ENCODE data around the gene ETAA1. TPM values are rescaled to one million over a fixed set of nuclear protein-coding genes. Genes with fewer than 3 reads are reported as not detected.

ETAA1 gene
- total RNA-seq, 1 experiment from 2014 or later, result 27.3 TPM

DNA sequence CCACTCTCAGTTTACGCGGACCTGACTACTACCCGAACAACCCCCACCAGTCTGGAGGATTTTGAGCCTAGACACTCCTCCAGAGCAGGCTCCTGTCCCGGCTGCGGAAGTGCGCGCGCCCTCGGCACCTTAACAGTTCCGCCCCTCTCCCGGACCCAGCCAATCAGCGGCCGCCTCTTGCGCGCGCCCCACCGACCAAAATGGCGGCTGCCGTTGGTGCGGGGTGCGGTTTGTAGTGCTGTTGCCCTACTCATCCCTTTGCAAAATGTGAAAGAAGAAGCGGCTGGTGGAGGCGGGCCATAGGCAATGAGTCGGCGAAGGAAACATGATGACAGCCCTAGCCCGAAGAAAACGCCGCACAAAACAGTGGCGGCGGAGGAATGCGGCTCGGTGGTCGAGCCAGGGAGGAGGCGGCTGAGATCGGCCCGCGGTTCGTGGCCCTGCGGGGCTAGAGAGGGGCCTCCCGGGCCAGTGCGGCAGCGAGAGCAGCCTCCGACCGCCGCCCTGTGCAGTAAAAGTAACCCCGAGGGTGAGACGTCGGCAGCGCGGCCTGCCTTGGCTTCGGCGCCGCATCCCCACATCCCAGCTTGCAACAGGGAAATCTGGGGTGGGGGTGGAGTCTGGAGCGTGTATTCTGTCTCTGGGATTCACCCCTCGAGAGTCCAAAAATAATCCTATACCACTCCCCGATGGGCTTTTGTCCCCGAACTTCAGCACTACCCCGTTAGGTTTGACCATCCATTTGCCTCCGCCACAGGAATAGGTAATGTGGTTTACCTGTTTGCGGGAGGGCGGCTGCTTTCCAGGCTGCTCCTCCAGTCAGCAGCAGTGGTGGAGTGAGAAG is at the start of gene ETAA1 (continued):
- TF ChIP-seq, protein P1, sequence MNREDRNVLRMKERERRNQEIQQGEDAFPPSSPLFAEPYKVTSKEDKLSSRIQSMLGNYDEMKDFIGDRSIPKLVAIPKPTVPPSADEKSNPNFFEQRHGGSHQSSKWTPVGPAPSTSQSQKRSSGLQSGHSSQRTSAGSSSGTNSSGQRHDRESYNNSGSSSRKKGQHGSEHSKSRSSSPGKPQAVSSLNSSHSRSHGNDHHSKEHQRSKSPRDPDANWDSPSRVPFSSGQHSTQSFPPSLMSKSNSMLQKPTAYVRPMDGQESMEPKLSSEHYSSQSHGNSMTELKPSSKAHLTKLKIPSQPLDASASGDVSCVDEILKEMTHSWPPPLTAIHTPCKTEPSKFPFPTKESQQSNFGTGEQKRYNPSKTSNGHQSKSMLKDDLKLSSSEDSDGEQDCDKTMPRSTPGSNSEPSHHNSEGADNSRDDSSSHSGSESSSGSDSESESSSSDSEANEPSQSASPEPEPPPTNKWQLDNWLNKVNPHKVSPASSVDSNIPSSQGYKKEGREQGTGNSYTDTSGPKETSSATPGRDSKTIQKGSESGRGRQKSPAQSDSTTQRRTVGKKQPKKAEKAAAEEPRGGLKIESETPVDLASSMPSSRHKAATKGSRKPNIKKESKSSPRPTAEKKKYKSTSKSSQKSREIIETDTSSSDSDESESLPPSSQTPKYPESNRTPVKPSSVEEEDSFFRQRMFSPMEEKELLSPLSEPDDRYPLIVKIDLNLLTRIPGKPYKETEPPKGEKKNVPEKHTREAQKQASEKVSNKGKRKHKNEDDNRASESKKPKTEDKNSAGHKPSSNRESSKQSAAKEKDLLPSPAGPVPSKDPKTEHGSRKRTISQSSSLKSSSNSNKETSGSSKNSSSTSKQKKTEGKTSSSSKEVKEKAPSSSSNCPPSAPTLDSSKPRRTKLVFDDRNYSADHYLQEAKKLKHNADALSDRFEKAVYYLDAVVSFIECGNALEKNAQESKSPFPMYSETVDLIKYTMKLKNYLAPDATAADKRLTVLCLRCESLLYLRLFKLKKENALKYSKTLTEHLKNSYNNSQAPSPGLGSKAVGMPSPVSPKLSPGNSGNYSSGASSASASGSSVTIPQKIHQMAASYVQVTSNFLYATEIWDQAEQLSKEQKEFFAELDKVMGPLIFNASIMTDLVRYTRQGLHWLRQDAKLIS (CRISPR knock-in tag; IDR thresholded peaks at IDR 0.05; ENCODE audit: borderline replicate concordance), result no peak
- no peak for TF ChIP-seq TCF7 (CRISPR knock-in tag; IDR thresholded peaks at IDR 0.05; ENCODE audit: low read depth)
- TF ChIP-seq KAT7 (CRISPR knock-in tag; IDR thresholded peaks at IDR 0.05; ENCODE audit: borderline replicate concordance), result peak; percentile 94; the same call in 1 of the 2 replicates
- TF ChIP-seq, protein P2, sequence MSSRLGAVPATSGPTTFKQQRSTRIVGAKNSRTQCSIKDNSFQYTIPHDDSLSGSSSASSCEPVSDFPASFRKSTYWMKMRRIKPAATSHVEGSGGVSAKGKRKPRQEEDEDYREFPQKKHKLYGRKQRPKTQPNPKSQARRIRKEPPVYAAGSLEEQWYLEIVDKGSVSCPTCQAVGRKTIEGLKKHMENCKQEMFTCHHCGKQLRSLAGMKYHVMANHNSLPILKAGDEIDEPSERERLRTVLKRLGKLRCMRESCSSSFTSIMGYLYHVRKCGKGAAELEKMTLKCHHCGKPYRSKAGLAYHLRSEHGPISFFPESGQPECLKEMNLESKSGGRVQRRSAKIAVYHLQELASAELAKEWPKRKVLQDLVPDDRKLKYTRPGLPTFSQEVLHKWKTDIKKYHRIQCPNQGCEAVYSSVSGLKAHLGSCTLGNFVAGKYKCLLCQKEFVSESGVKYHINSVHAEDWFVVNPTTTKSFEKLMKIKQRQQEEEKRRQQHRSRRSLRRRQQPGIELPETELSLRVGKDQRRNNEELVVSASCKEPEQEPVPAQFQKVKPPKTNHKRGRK (CRISPR knock-in tag; IDR thresholded peaks at IDR 0.05; ENCODE audit: borderline replicate concordance), result 0 out of 2 replicates have a peak, but pooled peaks have one; percentile 38
- TF ChIP-seq SMAD3 (CRISPR knock-in tag; IDR thresholded peaks at IDR 0.05; ENCODE audit: borderline replicate concordance), result no peak
- TF ChIP-seq, protein P3, sequence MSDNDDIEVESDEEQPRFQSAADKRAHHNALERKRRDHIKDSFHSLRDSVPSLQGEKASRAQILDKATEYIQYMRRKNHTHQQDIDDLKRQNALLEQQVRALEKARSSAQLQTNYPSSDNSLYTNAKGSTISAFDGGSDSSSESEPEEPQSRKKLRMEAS (CRISPR knock-in tag; IDR thresholded peaks at IDR 0.05), result peak; percentile 27; the same call in 1 of the 2 replicates

DNA sequence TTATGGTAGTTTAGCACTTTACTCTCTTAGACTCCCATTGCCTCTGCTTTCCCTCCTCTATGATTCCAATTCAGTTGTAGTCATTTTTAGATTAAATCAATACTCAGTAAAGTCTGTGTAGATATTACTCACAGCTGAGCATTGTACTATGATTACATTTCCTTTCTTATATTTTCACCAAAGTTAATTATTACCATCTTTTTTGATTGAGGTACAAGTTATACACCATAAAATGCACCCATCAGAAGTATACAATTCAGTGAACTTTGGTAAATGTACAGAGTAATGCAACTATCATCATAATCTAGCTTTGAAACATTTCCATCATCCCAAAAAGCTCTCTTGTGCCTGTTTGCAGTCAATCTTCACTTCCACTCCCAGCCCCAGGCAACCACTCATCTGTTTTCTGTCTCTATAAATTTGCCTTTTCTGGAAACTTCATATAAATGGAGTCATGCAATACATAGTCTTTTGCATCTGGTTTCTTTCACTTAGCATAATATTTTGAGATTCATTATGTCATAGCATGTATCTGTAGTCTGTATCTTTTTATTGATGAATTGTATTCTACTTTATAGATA is 30.2 kb upstream of the ETAA1 start:
- ChIA-PET POLR2A (no interaction called here), CTCF (no interaction called here)
- H3K36me3 Mint-ChIP-seq, result peaks cover 4% of the 10 kb centered on the region; the same call in 1 of the 2 replicates
- DNase-seq (ENCODE audit: low spot score) (no peak), ATAC-seq (no peak)
- H3K27me3 Mint-ChIP-seq (ENCODE audit: low read depth), result no peaks in the 10 kb centered on the region; the same call in 1 of the 2 replicates
- no peak overlapping the region for H3K27ac Mint-ChIP-seq
- H3K4me1 Mint-ChIP-seq, result peaks cover 5% of the 10 kb centered on the region
- H3K4me3 Mint-ChIP-seq, result no peak overlapping the region
- H3K9me3 Mint-ChIP-seq, result peaks cover 17% of the 10 kb centered on the region
- TF ChIP-seq ZNF317 (CRISPR knock-in tag; IDR thresholded peaks at IDR 0.05; ENCODE audit: borderline replicate concordance, low read depth) (no peak), NFATC4 (CRISPR knock-in tag; IDR thresholded peaks at IDR 0.05) (no peak), GABPB1 (CRISPR knock-in tag; IDR thresholded peaks at IDR 0.05) (no peak), SP1 (CRISPR knock-in tag; conservative IDR thresholded peaks at IDR 0.05) (no peak), EMX1 (CRISPR knock-in tag; IDR thresholded peaks at IDR 0.05) (no peak), FOXP1 (CRISPR knock-in tag; IDR thresholded peaks at IDR 0.05; ENCODE audit: borderline replicate concordance) (no peak), TP53 (CRISPR knock-in tag; IDR thresholded peaks at IDR 0.05) (no peak), NR3C1 (CRISPR knock-in tag; conservative IDR thresholded peaks at IDR 0.05; ENCODE audit: low read depth) (no peak)
- TF ChIP-seq, protein P4, sequence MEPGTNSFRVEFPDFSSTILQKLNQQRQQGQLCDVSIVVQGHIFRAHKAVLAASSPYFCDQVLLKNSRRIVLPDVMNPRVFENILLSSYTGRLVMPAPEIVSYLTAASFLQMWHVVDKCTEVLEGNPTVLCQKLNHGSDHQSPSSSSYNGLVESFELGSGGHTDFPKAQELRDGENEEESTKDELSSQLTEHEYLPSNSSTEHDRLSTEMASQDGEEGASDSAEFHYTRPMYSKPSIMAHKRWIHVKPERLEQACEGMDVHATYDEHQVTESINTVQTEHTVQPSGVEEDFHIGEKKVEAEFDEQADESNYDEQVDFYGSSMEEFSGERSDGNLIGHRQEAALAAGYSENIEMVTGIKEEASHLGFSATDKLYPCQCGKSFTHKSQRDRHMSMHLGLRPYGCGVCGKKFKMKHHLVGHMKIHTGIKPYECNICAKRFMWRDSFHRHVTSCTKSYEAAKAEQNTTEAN (CRISPR knock-in tag; IDR thresholded peaks at IDR 0.05), result no peak
- TF ChIP-seq, protein P5, sequence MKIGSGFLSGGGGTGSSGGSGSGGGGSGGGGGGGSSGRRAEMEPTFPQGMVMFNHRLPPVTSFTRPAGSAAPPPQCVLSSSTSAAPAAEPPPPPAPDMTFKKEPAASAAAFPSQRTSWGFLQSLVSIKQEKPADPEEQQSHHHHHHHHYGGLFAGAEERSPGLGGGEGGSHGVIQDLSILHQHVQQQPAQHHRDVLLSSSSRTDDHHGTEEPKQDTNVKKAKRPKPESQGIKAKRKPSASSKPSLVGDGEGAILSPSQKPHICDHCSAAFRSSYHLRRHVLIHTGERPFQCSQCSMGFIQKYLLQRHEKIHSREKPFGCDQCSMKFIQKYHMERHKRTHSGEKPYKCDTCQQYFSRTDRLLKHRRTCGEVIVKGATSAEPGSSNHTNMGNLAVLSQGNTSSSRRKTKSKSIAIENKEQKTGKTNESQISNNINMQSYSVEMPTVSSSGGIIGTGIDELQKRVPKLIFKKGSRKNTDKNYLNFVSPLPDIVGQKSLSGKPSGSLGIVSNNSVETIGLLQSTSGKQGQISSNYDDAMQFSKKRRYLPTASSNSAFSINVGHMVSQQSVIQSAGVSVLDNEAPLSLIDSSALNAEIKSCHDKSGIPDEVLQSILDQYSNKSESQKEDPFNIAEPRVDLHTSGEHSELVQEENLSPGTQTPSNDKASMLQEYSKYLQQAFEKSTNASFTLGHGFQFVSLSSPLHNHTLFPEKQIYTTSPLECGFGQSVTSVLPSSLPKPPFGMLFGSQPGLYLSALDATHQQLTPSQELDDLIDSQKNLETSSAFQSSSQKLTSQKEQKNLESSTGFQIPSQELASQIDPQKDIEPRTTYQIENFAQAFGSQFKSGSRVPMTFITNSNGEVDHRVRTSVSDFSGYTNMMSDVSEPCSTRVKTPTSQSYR (CRISPR knock-in tag; IDR thresholded peaks at IDR 0.05), result no peak
- TF ChIP-seq, protein P6, sequence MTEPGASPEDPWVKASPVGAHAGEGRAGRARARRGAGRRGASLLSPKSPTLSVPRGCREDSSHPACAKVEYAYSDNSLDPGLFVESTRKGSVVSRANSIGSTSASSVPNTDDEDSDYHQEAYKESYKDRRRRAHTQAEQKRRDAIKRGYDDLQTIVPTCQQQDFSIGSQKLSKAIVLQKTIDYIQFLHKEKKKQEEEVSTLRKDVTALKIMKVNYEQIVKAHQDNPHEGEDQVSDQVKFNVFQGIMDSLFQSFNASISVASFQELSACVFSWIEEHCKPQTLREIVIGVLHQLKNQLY (CRISPR knock-in tag; IDR thresholded peaks at IDR 0.05), result no peak
- TF ChIP-seq, protein P7, sequence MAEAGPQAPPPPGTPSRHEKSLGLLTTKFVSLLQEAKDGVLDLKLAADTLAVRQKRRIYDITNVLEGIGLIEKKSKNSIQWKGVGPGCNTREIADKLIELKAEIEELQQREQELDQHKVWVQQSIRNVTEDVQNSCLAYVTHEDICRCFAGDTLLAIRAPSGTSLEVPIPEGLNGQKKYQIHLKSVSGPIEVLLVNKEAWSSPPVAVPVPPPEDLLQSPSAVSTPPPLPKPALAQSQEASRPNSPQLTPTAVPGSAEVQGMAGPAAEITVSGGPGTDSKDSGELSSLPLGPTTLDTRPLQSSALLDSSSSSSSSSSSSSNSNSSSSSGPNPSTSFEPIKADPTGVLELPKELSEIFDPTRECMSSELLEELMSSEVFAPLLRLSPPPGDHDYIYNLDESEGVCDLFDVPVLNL (CRISPR knock-in tag; IDR thresholded peaks at IDR 0.05; ENCODE audit: borderline replicate concordance, low read depth), result no peak

All from WTC11 (cell line).